Keratinocyte (primary cell): ENCODE measurements around the gene CIAPIN1. TPM values are rescaled to one million over a fixed set of nuclear protein-coding genes. Genes with fewer than 3 reads are reported as not detected.

Experiments used
- DNase-seq: peaks from one replicate; pipeline ENCODE4 v3.0.0-alpha.2; 2011; ENCODE audit warnings: low read depth, missing footprints, low spot score
- FAIRE-seq: peaks from 2 replicates; lab custom pipeline; 2011; peaks lifted over from hg19 to GRCh38; lab: Jason Lieb, UNC
- H2AFZ ChIP-seq: 2 replicates; pipeline ENCODE4 v1.6.0; 2012; ENCODE audit warnings: low read length, control low read depth, inconsistent platforms; ENCODE audit not compliant: control insufficient read depth
- H3K27ac ChIP-seq: 2 replicates; pipeline ENCODE4 v1.5.1; 2011; ENCODE audit warnings: low read length; ENCODE audit not compliant: control insufficient read depth, insufficient read depth
- H3K27me3 ChIP-seq: 3 replicates; pipeline ENCODE4 v1.6.0; 2011; ENCODE audit warnings: low read length; ENCODE audit not compliant: control insufficient read depth, insufficient read depth; ENCODE audit errors: extremely low read depth
- H3K36me3 ChIP-seq, 2 experiments: 2 replicates in 1 of 2; 3 replicates in 1 of 2; pipeline ENCODE4 v1.5.1; 2011; ENCODE audit warnings: low read length in 2 of 2, mild to moderate bottlenecking in 1 of 2; ENCODE audit not compliant: control insufficient read depth in 2 of 2, insufficient read depth in 2 of 2; ENCODE audit errors: extremely low read depth in 1 of 2
- H3K4me1 ChIP-seq: 3 replicates; pipeline ENCODE4 v1.5.1; 2011; ENCODE audit warnings: low read length; ENCODE audit not compliant: control insufficient read depth, insufficient read depth; ENCODE audit errors: extremely low read depth
- H3K4me2 ChIP-seq: 3 replicates; pipeline ENCODE4 v1.6.0; 2011; ENCODE audit warnings: low read depth, low read length; ENCODE audit not compliant: control insufficient read depth, insufficient read depth; ENCODE audit errors: extremely low read depth
- H3K4me3 ChIP-seq, 3 experiments: fragments of 200-600 bp in 1 of 3; sonication (generic) in 1 of 3; 2 replicates in 2 of 3; 3 replicates in 1 of 3; pipeline ENCODE4 v1.5.1; 2011 to 2016; ENCODE audit warnings: low read length in 3 of 3, mild to moderate bottlenecking in 3 of 3, control low read depth in 2 of 3, inconsistent platforms in 1 of 3, low read depth in 1 of 3, mixed read lengths in 1 of 3, mixed run types in 1 of 3, moderate library complexity in 1 of 3; ENCODE audit not compliant: control insufficient read depth in 2 of 3, insufficient read depth in 2 of 3; ENCODE audit errors: extremely low read depth in 1 of 3
- H3K79me2 ChIP-seq: 2 replicates; pipeline ENCODE4 v1.6.0; 2012; ENCODE audit warnings: low read length; ENCODE audit not compliant: control insufficient read depth, insufficient read depth
- H3K9ac ChIP-seq: 3 replicates; pipeline ENCODE4 v1.6.0; 2011; ENCODE audit warnings: low read length; ENCODE audit not compliant: control insufficient read depth, insufficient read depth; ENCODE audit errors: extremely low read depth
- H3K9me1 ChIP-seq: 3 replicates; pipeline ENCODE4 v1.6.0; 2011; ENCODE audit warnings: low read length; ENCODE audit not compliant: control insufficient read depth, insufficient read depth; ENCODE audit errors: extremely low read depth
- H3K9me3 ChIP-seq: 2 replicates; pipeline ENCODE4 v1.5.1; 2012; ENCODE audit warnings: low read depth, low read length; ENCODE audit not compliant: control insufficient read depth
- H4K20me1 ChIP-seq: 3 replicates; pipeline ENCODE4 v1.6.0; 2011; ENCODE audit warnings: low read length; ENCODE audit not compliant: control insufficient read depth, insufficient read depth; ENCODE audit errors: extremely low read depth
- CTCF ChIP-seq, 3 experiments: IDR thresholded peaks in 1 of 3; conservative IDR thresholded peaks in 1 of 3; optimal IDR thresholded peaks in 1 of 3; 2 replicates in 2 of 3; 3 replicates in 1 of 3; pipeline versions ENCODE3 to v1.5.1; 2011; ENCODE audit warnings: low read length in 3 of 3, mild to moderate bottlenecking in 3 of 3, moderate library complexity in 2 of 3, control low read depth in 1 of 3, inconsistent platforms in 1 of 3; ENCODE audit not compliant: insufficient read depth in 2 of 3; ENCODE audit errors: extremely low read depth in 1 of 3
- EZH2 ChIP-seq: IDR thresholded peaks from one replicate; pipeline ENCODE4 v1.6.1; 2012; ENCODE audit warnings: inconsistent platforms, mild to moderate bottlenecking, low read length, moderate library complexity
- dilution Hi-C: fragments of 300-500 bp; cut with MboI; formaldehyde crosslinking; loops from one replicate; pipeline ENCODE4 v1.7.0; 2020; ENCODE audit warnings: low sequenced_read_pairs; ENCODE audit not compliant: extremely low pct_ligation_motif_present
- polyA plus RNA-seq, 5 experiments: library from polyadenylated mRNA; depleted of rRNA in 3 of 5; stranded (reverse) in 3 of 5; stranded (forward) in 1 of 5; unstranded in 1 of 5; fragments of >200 nt; gene quantifications; 1 replicate in 1 of 5; 2 replicates in 3 of 5; 3 replicates in 1 of 5; pipeline versions ENCODE4 v1.2.1 to v1.2.3, GENCODE V29; 2011 to 2012; ENCODE audit warnings: missing spikeins in 2 of 5, low read depth in 1 of 5, low replicate concordance in 1 of 5

CIAPIN1 gene
- polyA plus RNA-seq, 1 donor (not counting 4 experiments of a cell fraction or from before 2014, with no cell fraction given), result 75.4 TPM

- Histone ChIP-seq H3K4me1 (peaks cover 17% of the 10 kb centered on the region), H3K79me2 (no peaks in the 10 kb centered on the region), H3K9ac (no peak overlapping the region), H3K9me1 (no peaks in the 10 kb centered on the region), H3K4me2 (no peak overlapping the region), H2AFZ (no peak overlapping the region), H3K27me3 (no peaks in the 10 kb centered on the region), H3K36me3 (peaks cover 3 to 17% of the 10 kb centered on the region in 2 experiments), H3K27ac (no peak overlapping the region), H3K9me3 (no peaks in the 10 kb centered on the region), H4K20me1 (no peaks in the 10 kb centered on the region), H3K4me3 (no peak overlapping the region)
- no peak for TF ChIP-seq CTCF (optimal IDR thresholded peaks at IDR 0.05 in 1 of 3, IDR thresholded peaks at IDR 0.05 in 1 of 3, conservative IDR thresholded peaks at IDR 0.05 in 1 of 3; ENCODE audit: extremely low read depth in 1 of 3, insufficient read depth in 2 of 3, low read length in 3 of 3)
- no peak for TF ChIP-seq EZH2
- DNase-seq (no peak), FAIRE-seq (no peak)
- dilution Hi-C loops, result no loop called here
Observed at GRCh38 chr16:57480754-57481230, 33.6 kb upstream of the CIAPIN1 start.

GRCh38 chr16:57479976-57480753, 33.0 kb upstream of the CIAPIN1 start:
- Histone ChIP-seq H3K4me1 (peaks cover 11% of the 10 kb centered on the region), H4K20me1 (no peaks in the 10 kb centered on the region), H3K4me2 (no peak overlapping the region), H3K9ac (no peak overlapping the region), H3K27me3 (no peaks in the 10 kb centered on the region), H3K36me3 (peaks cover 3 to 17% of the 10 kb centered on the region in 2 experiments), H3K4me3 (no peak overlapping the region), H3K9me3 (no peaks in the 10 kb centered on the region), H2AFZ (no peak overlapping the region), H3K9me1 (no peaks in the 10 kb centered on the region), H3K79me2 (no peaks in the 10 kb centered on the region), H3K27ac (no peak overlapping the region)
- DNase-seq (no peak), FAIRE-seq (no peak)
- TF ChIP-seq CTCF (optimal IDR thresholded peaks at IDR 0.05 in 1 of 3, IDR thresholded peaks at IDR 0.05 in 1 of 3, conservative IDR thresholded peaks at IDR 0.05 in 1 of 3; ENCODE audit: extremely low read depth in 1 of 3, insufficient read depth in 2 of 3, low read length in 3 of 3) (no peak), EZH2 (no peak)
- dilution Hi-C loops, result no loop called here
